RCC 7860 (cell line): ENCODE results near the gene TMEM175.
A peak's percentile ranks its signal among the peaks of the same experiment; 100 is the strongest.
"Not testable (repeated sequence)": the region's sequence is repeated elsewhere in the genome, so short reads cannot be mapped to it uniquely, and the experiment has no call there.

Source experiments
- DNase-seq: peaks from one replicate; pipeline ENCODE4 v3.0.0-alpha.2; 2015; ENCODE audit warnings: low spot score
- FAIRE-seq: peaks from 2 replicates; lab custom pipeline; 2012; peaks lifted over from hg19 to GRCh38; lab: Jason Lieb, UNC

The TMEM175 gene

DNA sequence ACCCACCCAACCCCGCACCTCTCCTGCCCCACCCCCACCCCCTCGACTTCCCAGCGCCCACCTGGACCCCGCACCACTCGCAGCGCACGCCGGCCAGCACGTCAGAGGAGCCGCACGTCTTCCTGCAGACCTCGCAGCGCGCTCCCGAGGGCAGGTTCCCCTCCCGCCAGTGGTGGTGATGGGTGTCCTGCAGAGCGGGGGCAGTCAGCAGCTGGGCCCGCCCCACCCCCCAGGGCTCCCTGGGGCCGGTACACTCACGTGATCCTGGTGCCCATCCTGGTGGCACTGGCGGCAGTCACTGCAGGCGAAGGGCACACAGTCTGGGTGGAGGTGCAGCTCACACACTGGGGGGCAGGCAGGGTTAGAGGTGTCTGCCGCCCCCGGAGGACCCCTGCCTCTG lies 36.0 kb downstream of the TMEM175 start:
- FAIRE-seq: no peak
- DNase-seq: no peak

- DNase-seq (no peak), FAIRE-seq (no peak)
These were observed 36.5 kb downstream of the TMEM175 start for GRCh38 chr4:968621-969394.

- FAIRE-seq (no peak), DNase-seq (no peak)
These were observed 37.9 kb downstream of the TMEM175 start for GRCh38 chr4:970046-970745.

DNA sequence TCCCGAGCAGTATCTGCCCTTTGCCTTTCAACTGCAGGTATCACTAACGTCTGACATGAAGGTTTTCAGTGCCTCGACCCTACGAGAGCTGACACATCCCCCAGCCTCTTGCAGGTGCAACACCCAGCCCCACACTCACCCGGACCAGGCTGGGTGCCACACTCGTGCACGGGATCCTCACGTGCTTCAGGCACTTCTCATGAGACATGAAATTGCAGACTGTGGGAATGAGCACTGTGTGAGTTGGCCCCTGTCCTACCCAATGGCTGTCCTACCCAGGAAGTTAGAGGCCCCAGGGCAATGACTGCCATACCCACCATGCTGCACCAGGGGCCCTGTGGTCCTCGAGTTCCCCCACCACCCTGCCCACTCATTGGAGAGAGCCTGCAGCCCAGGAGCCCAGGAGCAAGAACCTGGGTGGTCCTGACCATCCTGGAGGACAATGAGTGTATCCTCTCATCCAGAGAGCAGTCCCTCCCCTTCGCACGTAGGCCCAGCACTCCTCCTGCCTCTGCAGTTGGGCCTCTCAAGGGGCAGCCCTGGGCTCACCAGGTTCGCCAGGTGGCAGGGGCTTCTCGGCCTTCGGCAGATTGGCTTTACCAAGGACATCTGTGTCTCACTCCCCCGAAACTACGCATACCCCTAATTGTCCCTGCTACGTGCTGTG lies 38.7 kb downstream of the TMEM175 start:
- FAIRE-seq (no peak), DNase-seq (no peak)

GRCh38 chr4:971666-972500 lies 39.6 kb downstream of the TMEM175 start:
- no peak for FAIRE-seq

GRCh38 chr4:972651-973424 lies 40.6 kb downstream of the TMEM175 start:
- FAIRE-seq (no peak), DNase-seq (no peak)

More at GRCh38 chr4:971666-972500, 39.6 kb downstream of the TMEM175 start:
- DNase-seq: no peak

- DNase-seq (peak; percentile 66), FAIRE-seq (no peak)
These were observed 41.5 kb downstream of the TMEM175 start, which contains the start of gene DGKQ for GRCh38 chr4:973431-974397. Gene DGKQ (minus strand): TSS chr4:973569. CDS start chr4:973482, 87 bp downstream.

DNA sequence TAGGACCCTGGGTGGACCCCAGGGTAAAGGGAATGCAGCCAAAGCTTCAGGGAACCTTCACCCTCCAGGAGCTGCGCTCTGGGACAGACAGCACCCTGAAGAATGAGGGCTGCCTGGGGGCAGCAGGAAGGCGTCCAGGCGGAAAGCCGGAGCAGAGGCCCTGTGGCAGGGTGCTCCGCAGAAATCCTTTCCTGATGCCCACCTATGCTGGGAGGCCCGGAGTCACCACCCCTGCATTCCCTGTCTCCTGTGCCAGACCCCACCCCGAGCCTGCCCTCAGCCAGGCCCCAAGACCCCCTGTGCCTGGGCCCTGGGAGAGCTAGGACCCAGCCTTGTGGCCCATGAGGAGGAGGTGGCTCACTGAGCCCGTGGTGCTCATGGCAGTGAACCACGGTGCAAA lies 42.4 kb downstream of the TMEM175 start:
- FAIRE-seq (no peak), DNase-seq (no peak)

DNA sequence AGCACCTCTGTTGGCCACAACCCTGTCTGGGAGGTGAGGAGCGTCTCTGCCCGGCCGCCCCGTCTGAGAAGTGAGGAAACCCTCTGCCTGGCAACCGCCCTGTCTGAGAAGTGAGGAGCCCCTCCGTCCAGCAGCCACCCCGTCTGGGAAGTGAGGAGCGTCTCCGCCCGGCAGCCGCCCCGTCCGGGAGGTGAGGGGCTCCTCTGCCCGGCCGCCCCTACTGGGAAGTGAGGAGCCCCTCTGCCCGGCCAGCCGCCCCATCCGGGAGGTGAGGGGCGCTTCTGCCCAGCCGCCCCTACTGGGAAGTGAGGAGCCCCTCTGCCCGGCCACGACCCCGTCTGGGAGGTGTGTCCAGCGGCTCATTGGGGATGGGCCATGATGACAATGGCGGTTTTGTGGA lies 43.8 kb downstream of the TMEM175 start:
- not testable (repeated sequence) for DNase-seq, FAIRE-seq

- no peak for FAIRE-seq
- DNase-seq: no peak
These were observed 46.9 kb downstream of the TMEM175 start for GRCh38 chr4:978957-979701.

- DNase-seq (no peak), FAIRE-seq (no peak)
These were observed 50.0 kb downstream of the TMEM175 start for GRCh38 chr4:982291-982690.

DNA sequence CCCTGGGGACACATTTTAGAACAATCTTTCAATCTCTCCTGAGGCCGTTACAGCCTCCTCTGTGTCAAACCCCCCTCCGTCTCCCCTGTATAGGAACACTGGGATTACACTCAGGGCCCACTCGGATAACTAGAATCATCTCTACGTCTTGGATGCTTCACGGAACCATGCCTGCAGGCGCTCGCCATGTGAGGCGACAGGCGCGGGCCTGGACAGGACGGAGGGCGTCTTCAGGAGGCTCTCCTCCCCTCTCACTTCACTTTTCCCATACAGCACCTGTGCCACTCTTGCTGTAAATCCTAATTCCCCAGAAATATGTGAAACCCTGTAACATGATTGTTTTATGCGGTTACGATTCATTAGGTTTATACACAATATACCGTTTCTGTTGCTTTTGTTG lies 50.6 kb downstream of the TMEM175 start:
- no peak for DNase-seq
- FAIRE-seq: no peak

DNA sequence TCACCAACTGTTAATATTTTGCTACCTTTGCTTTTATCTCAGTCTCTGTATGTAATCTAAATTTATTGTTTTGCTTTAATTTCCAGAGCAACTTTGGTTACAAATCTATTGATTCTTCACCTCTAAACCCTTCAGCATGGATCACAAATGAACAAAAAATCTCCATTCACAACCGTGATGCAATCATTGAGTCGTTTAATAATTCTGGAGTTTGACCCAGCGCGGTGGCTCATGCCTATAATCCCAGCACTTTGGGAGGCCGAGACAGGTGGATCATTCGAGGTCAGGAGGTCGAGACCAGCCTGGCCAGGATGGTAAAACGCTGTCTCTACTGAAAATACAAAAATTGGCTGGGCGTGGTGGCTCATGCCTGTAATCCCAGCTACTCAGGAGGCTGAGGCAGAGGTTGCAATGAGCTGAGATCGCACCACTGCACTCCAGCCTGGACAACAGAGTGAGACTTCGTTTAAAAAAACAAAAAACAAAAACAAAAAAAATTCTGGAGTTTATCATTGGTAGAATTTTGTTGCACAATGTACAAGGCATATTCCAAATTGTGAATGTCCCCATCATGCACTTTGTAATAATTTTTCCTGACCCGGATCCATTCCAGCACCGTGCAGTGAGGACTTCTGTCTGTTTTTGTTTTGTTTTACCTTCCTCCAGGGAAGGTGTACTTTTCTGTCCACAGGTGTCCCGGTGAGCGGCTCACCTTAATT lies 52.2 kb downstream of the TMEM175 start:
- FAIRE-seq (no peak), DNase-seq (no peak)

- FAIRE-seq: no peak
- no peak for DNase-seq
These were observed 53.0 kb downstream of the TMEM175 start for GRCh38 chr4:985123-985830.

DNA sequence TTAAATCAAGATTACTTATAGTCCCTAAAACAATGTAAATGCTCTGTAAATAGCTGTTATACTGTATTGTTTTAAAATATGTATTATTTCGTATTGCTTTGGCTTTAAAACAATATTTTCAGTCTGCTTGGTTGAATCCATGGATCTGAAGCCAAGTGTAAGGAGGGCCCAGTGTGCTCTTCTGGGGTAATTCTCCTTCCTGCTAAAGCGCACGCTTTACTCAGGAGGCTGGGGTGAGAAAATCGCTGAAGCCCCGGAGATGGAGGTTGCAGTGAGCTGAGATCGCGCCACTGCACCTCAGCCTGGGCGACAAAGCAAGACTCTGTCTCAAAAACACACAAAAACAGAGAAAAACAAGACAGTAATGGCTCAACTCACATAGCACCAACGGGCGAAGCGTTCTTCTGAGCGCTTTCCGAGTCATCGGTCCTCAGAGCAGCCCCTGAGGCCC lies 54.2 kb downstream of the TMEM175 start:
- no peak for FAIRE-seq
- DNase-seq: no peak

GRCh38 chr4:986879-987623 lies 54.8 kb downstream of the TMEM175 start, which contains the start of gene IDUA:
Gene IDUA (plus strand): TSS chr4:987044. CDS start chr4:987085, 41 bp downstream.
- FAIRE-seq (no peak), DNase-seq (peak; percentile 67)
